OCI-LY7 (cell line): ENCODE measurements around the gene OR6N2. TPM values are rescaled to one million over a fixed set of nuclear protein-coding genes. Genes with fewer than 3 reads are reported as not detected.

Experiments used
- BruUV-seq: library from RNA; stranded (reverse); fragments of 400-500 nt; replicated peaks from 2 replicates; lab custom pipeline; 2021; lab: Mats Ljungman, UMichigan
- CTCF ChIA-PET: fragments of 300-600 bp; sonication (Branson Sonifier 250); formaldehyde crosslinking; loops from one replicate; lab custom pipeline; 2022; ENCODE audit warnings: antibody characterized with exemption; ENCODE audit not compliant: unreplicated experiment; lab: Charles Lee
- POLR2A ChIA-PET: fragments of 300-600 bp; sonication (Branson Sonifier 250); formaldehyde crosslinking; loops from one replicate; lab custom pipeline; 2022; ENCODE audit warnings: antibody characterized with exemption; lab: Charles Lee
- DNase-seq: peaks from one replicate; pipeline ENCODE4 v3.0.0-alpha.2; 2015; ENCODE audit warnings: low spot score
- H2AFZ ChIP-seq: fragments of 200-600 bp; sonication (generic), shearing (Covaris generic); 2 replicates; pipeline ENCODE4 v1.6.1; 2014; ENCODE audit warnings: mild to moderate bottlenecking, antibody characterized with exemption, low read length, moderate library complexity
- H3K27ac ChIP-seq: fragments of 200-600 bp; sonication (generic); 2 replicates; pipeline ENCODE4 v1.5.1; 2014; ENCODE audit warnings: mixed run types, low read depth, mild to moderate bottlenecking, moderate library complexity, low read length, inconsistent platforms; ENCODE audit not compliant: poor library complexity, severe bottlenecking
- H3K36me3 ChIP-seq: fragments of 200-600 bp; sonication (generic); 2 replicates; pipeline ENCODE4 v1.6.1; 2014; ENCODE audit warnings: mild to moderate bottlenecking, antibody characterized with exemption, low read length, moderate library complexity, mixed read lengths; ENCODE audit not compliant: insufficient read depth
- H3K4me1 ChIP-seq: fragments of 200-600 bp; sonication (generic); 2 replicates; pipeline ENCODE4 v1.5.1; 2014; ENCODE audit warnings: mild to moderate bottlenecking, low read length; ENCODE audit not compliant: insufficient read depth, poor library complexity, severe bottlenecking
- H3K4me2 ChIP-seq: fragments of 200-600 bp; sonication (generic); 2 replicates; pipeline ENCODE4 v1.6.1; 2014; ENCODE audit warnings: mild to moderate bottlenecking, low read length
- H3K4me3 ChIP-seq: fragments of 200-600 bp; sonication (generic); 2 replicates; pipeline ENCODE4 v1.5.1; 2014; ENCODE audit warnings: mild to moderate bottlenecking, low read depth, low read length; ENCODE audit not compliant: poor library complexity, severe bottlenecking
- H3K79me2 ChIP-seq: fragments of 200-600 bp; sonication (generic); 2 replicates; pipeline ENCODE4 v1.6.1; 2016; ENCODE audit warnings: low read depth, mild to moderate bottlenecking, low read length, moderate library complexity, mixed read lengths; ENCODE audit not compliant: insufficient read depth
- H3K9me2 ChIP-seq: fragments of 200-600 bp; sonication (generic); 2 replicates; pipeline ENCODE4 v1.6.1; 2016; ENCODE audit warnings: mild to moderate bottlenecking, low read length, mixed read lengths; ENCODE audit not compliant: insufficient read depth
- H3K9me3 ChIP-seq: fragments of 200-600 bp; sonication (generic); 2 replicates; pipeline ENCODE4 v1.6.1; 2014; ENCODE audit warnings: mild to moderate bottlenecking, mixed run types, low read length, mixed read lengths
- H4K20me1 ChIP-seq: fragments of 200-600 bp; sonication (generic); 2 replicates; pipeline ENCODE4 v1.6.1; 2014; ENCODE audit warnings: mild to moderate bottlenecking, antibody characterized with exemption, low read length, moderate library complexity, mixed read lengths; ENCODE audit not compliant: insufficient read depth
- EZH2phosphoT487 ChIP-seq: fragments of 200-600 bp; sonication (generic); IDR thresholded peaks from 2 replicates; pipeline ENCODE4 v1.6.1; 2018; ENCODE audit warnings: low read depth, borderline replicate concordance, mild to moderate bottlenecking, mixed run types, antibody characterized with exemption, low read length, moderate library complexity, mixed read lengths
- intact Hi-C: fragments of 100-400 bp; cut with micrococcal nuclease; formaldehyde crosslinking; loops from one replicate; pipeline ENCODE4 v1.10.0; 2022; ENCODE audit not compliant: unreplicated experiment
- total RNA-seq, 2 experiments: library from RNA; depleted of rRNA in 1 of 2; stranded (reverse); fragments of >200 nt in 1 of 2; shearing (Covaris generic) in 1 of 2; gene quantifications; 2 replicates each; pipeline ENCODE4 v1.2.3, GENCODE V29; 2014 to 2022
- TF ChIP-seq, protein P1 (sequence below): fragments of 200-600 bp; sonication (generic); conservative IDR thresholded peaks from 2 replicates; pipeline ENCODE4 v1.5.1; 2014; ENCODE audit warnings: mild to moderate bottlenecking, antibody characterized with exemption, low read length, moderate library complexity, mixed read lengths

Gene OR6N2
- total RNA-seq, 2 experiments from 2014 or later, result not detected

DNA sequence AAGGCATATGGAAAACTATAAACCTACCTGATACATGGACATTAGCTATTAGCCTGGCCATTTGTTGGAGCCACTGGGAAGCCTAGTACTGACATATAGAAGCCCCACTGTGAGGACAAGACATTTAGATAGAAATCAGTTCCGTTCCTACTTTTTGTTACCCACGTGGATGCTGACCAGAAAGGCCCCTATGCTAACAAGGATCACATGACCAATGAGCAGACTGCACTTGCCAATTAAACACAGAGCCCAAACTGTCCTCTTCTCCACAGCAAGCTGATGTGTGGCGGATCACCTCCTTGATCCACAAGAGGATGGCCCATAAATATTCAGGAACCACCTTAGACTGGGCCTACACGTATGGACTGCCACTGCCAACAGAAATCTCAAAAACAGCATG, 49.3 kb downstream of the OR6N2 start:
- no peak for TF ChIP-seq EZH2phosphoT487
- TF ChIP-seq, protein P1, sequence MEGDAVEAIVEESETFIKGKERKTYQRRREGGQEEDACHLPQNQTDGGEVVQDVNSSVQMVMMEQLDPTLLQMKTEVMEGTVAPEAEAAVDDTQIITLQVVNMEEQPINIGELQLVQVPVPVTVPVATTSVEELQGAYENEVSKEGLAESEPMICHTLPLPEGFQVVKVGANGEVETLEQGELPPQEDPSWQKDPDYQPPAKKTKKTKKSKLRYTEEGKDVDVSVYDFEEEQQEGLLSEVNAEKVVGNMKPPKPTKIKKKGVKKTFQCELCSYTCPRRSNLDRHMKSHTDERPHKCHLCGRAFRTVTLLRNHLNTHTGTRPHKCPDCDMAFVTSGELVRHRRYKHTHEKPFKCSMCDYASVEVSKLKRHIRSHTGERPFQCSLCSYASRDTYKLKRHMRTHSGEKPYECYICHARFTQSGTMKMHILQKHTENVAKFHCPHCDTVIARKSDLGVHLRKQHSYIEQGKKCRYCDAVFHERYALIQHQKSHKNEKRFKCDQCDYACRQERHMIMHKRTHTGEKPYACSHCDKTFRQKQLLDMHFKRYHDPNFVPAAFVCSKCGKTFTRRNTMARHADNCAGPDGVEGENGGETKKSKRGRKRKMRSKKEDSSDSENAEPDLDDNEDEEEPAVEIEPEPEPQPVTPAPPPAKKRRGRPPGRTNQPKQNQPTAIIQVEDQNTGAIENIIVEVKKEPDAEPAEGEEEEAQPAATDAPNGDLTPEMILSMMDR, result no peak
- H3K4me1 ChIP-seq, result no peaks in the 10 kb centered on the region
- no TSS peak for BruUV-seq
- H3K4me2 ChIP-seq, result no peak overlapping the region
- no peak overlapping the region for H3K27ac ChIP-seq
- CTCF ChIA-PET, result no interaction called here
- H3K9me2 ChIP-seq, result no peaks in the 10 kb centered on the region
- H3K36me3 ChIP-seq, result no peaks in the 10 kb centered on the region
- no peaks in the 10 kb centered on the region for H3K9me3 ChIP-seq
- POLR2A ChIA-PET, result interaction anchor here (0.9 kb wide), 1 partner anchor 11 kb away, joined by 3 read pairs; the partner anchor contains the start of gene OR6K3
- no peaks in the 10 kb centered on the region for H3K79me2 ChIP-seq
- no peaks in the 10 kb centered on the region for H4K20me1 ChIP-seq
- DNase-seq, result no peak
- H3K4me3 ChIP-seq, result no peak overlapping the region
- no peak overlapping the region for H2AFZ ChIP-seq
- intact Hi-C loops, result no loop called here

DNA sequence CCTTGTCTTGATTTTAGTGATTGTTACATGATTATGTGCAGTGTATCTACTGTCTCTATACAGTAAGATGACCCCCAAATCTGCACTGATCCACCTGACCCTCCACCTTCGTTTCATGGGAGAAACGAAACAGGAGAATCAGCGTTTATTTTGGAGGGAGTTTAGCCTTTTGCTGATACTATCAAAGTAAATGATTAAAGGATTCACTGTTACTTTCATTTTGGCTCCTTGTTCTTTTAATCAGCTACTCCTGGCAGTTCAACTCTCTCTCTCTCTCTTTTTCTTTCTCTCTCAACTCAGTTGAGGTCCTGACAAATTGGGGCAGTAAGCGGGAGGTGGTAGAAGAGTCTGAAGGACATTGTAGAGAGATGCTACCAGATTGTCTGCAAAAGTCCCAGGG, 50.6 kb downstream of the OR6N2 start:
- H3K9me2 ChIP-seq, result no peaks in the 10 kb centered on the region
- CTCF ChIA-PET, result no interaction called here
- no TSS peak for BruUV-seq
- no peaks in the 10 kb centered on the region for H3K9me3 ChIP-seq
- POLR2A ChIA-PET, result interaction anchor here (1.1 kb wide), 1 partner anchor 13 kb away, joined by 6 read pairs; no protein-coding TSS in a partner anchor
- no peaks in the 10 kb centered on the region for H3K79me2 ChIP-seq
- no peaks in the 10 kb centered on the region for H4K20me1 ChIP-seq
- no peak overlapping the region for H3K4me2 ChIP-seq
- DNase-seq, result no peak
- no peaks in the 10 kb centered on the region for H3K4me1 ChIP-seq
- H3K36me3 ChIP-seq, result no peaks in the 10 kb centered on the region
- H3K27ac ChIP-seq, result no peak overlapping the region
- TF ChIP-seq, protein P1, result no peak
- no peak for TF ChIP-seq EZH2phosphoT487
- intact Hi-C loops, result no loop called here
- no peak overlapping the region for H2AFZ ChIP-seq
- no peak overlapping the region for H3K4me3 ChIP-seq

DNA sequence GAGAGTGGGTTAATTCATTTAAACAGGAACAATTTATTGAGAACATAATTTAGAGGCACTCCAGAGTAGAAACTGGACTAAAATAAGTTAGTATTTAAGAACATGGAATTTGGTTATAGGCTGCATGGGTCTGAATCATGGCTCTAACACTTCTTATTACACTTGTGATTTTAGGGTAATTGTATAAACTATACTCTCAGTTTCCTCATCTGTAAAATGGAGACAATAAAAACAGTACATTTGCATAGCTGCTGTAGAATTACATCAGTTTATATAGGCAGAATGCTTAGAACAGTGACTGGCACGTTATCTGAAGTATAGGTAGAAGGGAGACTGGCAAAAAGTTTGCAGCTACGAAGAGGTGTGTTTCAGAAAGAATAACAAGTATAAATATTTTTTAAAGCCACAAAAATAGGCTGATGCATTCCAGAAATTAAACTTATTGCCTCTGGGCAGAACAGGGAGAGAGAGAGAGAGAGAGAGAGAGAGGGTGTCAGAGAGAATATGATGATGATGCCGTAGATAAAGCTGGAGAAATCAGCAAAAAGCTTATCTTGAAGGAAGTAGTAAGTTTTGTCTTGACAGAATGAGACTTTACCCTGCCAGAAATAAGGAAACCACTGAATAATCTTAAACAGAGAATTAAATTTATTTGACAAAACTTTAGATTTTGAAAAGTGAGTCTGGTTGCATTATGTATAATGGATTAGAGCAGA, 52.3 kb downstream of the OR6N2 start:
- no peaks in the 10 kb centered on the region for H4K20me1 ChIP-seq
- H3K36me3 ChIP-seq, result no peaks in the 10 kb centered on the region
- no TSS peak for BruUV-seq
- H3K4me1 ChIP-seq, result no peaks in the 10 kb centered on the region
- DNase-seq, result no peak
- H3K27ac ChIP-seq, result no peak overlapping the region
- no peak overlapping the region for H2AFZ ChIP-seq
- CTCF ChIA-PET, result no interaction called here
- intact Hi-C loops, result no loop called here
- POLR2A ChIA-PET, result no interaction called here
- no peaks in the 10 kb centered on the region for H3K9me2 ChIP-seq
- H3K9me3 ChIP-seq, result no peaks in the 10 kb centered on the region
- no peak overlapping the region for H3K4me2 ChIP-seq
- H3K79me2 ChIP-seq, result no peaks in the 10 kb centered on the region
- no peak overlapping the region for H3K4me3 ChIP-seq
- TF ChIP-seq, protein P1, result no peak
